Transverse colon (tissue), 4 donors: Measurements from ENCODE around the gene POLR2J. TPM values are rescaled to one million over a fixed set of nuclear protein-coding genes. Genes with fewer than 3 reads are reported as not detected.

Source experiments
- DNase-seq: peaks from one replicate; pipeline ENCODE4 v3.0.0-alpha.2; 2019
- H3K27ac ChIP-seq, 4 donors: fragments of 200-600 bp; sonication (generic); 2 replicates each; pipeline ENCODE4 v1.5.1; 2016 to 2018; ENCODE audit warnings: inconsistent platforms in 4 of 4
- H3K27me3 ChIP-seq: fragments of 200-600 bp; sonication (generic); 2 replicates; pipeline ENCODE4 v1.5.1; 2017; ENCODE audit warnings: inconsistent platforms
- H3K36me3 ChIP-seq, 4 donors: fragments of 200-600 bp; sonication (generic); 2 replicates each; pipeline ENCODE4 v1.5.1; 2017 to 2019; ENCODE audit warnings: inconsistent platforms in 4 of 4
- H3K4me1 ChIP-seq, 4 donors: fragments of 200-600 bp; sonication (generic); 2 replicates each; pipeline ENCODE4 v1.5.1; 2017 to 2020; ENCODE audit warnings: inconsistent platforms in 4 of 4
- H3K4me3 ChIP-seq, 4 donors: fragments of 200-600 bp; sonication (generic); 1 replicate in 1 of 4; 2 replicates in 3 of 4; pipeline versions ENCODE4 v1.5.1 to v1.6.1; 2017 to 2019; ENCODE audit warnings: inconsistent platforms in 4 of 4
- H3K9me3 ChIP-seq, 2 donors: fragments of 200-600 bp; sonication (generic); 2 replicates each; pipeline ENCODE4 v1.5.1; 2017 to 2019; ENCODE audit warnings: inconsistent platforms in 2 of 2
- CTCF ChIP-seq, 5 experiments: fragments of 200-600 bp in 3 of 5; fragments of 450-650 bp in 2 of 5; sonication (generic) in 3 of 5; IDR thresholded peaks; 1 replicate in 2 of 5; 2 replicates in 3 of 5; pipeline ENCODE4 v1.5.1; 2016 to 2017; ENCODE audit warnings: antibody characterized with exemption in 5 of 5, inconsistent platforms in 3 of 5, mild to moderate bottlenecking in 2 of 5, moderate library complexity in 1 of 5
- EP300 ChIP-seq: sonication (generic); formaldehyde crosslinking; IDR thresholded peaks from one replicate; pipeline ENCODE4 v1.6.1; 2017; ENCODE audit warnings: antibody characterized with exemption, low read depth
- POLR2A ChIP-seq: fragments of 450-650 bp; IDR thresholded peaks from one replicate; pipeline ENCODE4 v1.6.1; 2016; ENCODE audit warnings: antibody characterized with exemption, mild to moderate bottlenecking, moderate library complexity
- POLR2AphosphoS5 ChIP-seq, 3 donors: sonication (generic); formaldehyde crosslinking; IDR thresholded peaks; one replicate each; pipeline ENCODE4 v1.6.1; 2016; ENCODE audit warnings: antibody characterized with exemption in 3 of 3
- WGBS, 2 donors: methylation state at CpG; one replicate each; pipeline ENCODE4 v1.1.5; 2018; ENCODE audit warnings: low coverage in 1 of 2; 5-methylcytosine and 5-hydroxymethylcytosine counted together
- in situ Hi-C, 4 donors: fragments of 200-750 bp; cut with MboI; loops; one replicate each; pipeline versions ENCODE4 v1.15.0 to v1.15.1; 2017; ENCODE audit warnings: low sequenced_read_pairs in 3 of 4, low pct_ligation_motif_present in 1 of 4, low pct_unique_long_range_greater_than_20kb in 1 of 4
- intact Hi-C: fragments of 100-400 bp; cut with DNase I; formaldehyde crosslinking; loops from one replicate; pipeline ENCODE4 v1.15.1; 2023; ENCODE audit warnings: low total_unique reads
- total RNA-seq, 4 donors: library from RNA; depleted of rRNA; stranded (reverse); fragments of >200 nt; gene quantifications; one replicate each; pipeline ENCODE4 v1.1.0, GENCODE V29; 2016

The POLR2J gene
- total RNA-seq, 4 donors from 2014 or later = 5.4 to 30.3 (median 15.0) TPM

GRCh38 chr7:102469351-102469971 is 9.3 kb downstream of the POLR2J start:
- intact Hi-C loops = no loop called here
- in situ Hi-C loops = loop anchor here in 1 of 4 donors (10.0 kb wide), 1 partner anchor 65 kb away; no protein-coding TSS in a partner anchor
- no peaks in the 10 kb centered on the region for H3K27me3 ChIP-seq
- no peaks in the 10 kb centered on the region for H3K9me3 ChIP-seq
- TF ChIP-seq POLR2AphosphoS5 (IDR thresholded peaks at IDR 0.05) (no peak), POLR2A (no peak), CTCF (IDR thresholded peaks at IDR 0.05) (no peak), EP300 (no peak)
- no peak overlapping the region for H3K4me3 ChIP-seq
- H3K27ac ChIP-seq = peak overlapping the region in 2 of 4 donors; percentile 7 to 65
- H3K4me1 ChIP-seq = peaks cover 6 to 28% (median 18%) of the 10 kb centered on the region in 4 donors
- peaks cover 0 to 7% (median 0%) of the 10 kb centered on the region in 4 donors for H3K36me3 ChIP-seq
- no peak for DNase-seq
- 94% methylated on average over 21 of the region's 24 CpGs; no CpG with 5 or more reads in 1 of the 2 donors for WGBS, 2 donors

- H3K4me1 ChIP-seq = peaks cover 10 to 33% (median 23%) of the 10 kb centered on the region in 4 donors
- TF ChIP-seq EP300 (no peak), CTCF (IDR thresholded peaks at IDR 0.05) (no peak), POLR2A (no peak), POLR2AphosphoS5 (IDR thresholded peaks at IDR 0.05) (no peak)
- H3K27ac ChIP-seq = no peak overlapping the region
- no peaks in the 10 kb centered on the region for H3K27me3 ChIP-seq
- intact Hi-C loops = no loop called here
- no peak overlapping the region for H3K4me3 ChIP-seq
- in situ Hi-C loops = loop anchor here in 1 of 4 donors (10.0 kb wide), 1 partner anchor 64 kb away; no protein-coding TSS in a partner anchor
- no peak for DNase-seq
- WGBS, 2 donors = 79 to 89% methylated on average over 8 to 40 of the region's 40 CpGs
- peaks cover 0 to 7% (median 0%) of the 10 kb centered on the region in 4 donors for H3K36me3 ChIP-seq
- no peaks in the 10 kb centered on the region for H3K9me3 ChIP-seq
These were observed 10.0 kb downstream of the POLR2J start for GRCh38 chr7:102468478-102469350.

- no peak overlapping the region for H3K4me3 ChIP-seq
- H3K27me3 ChIP-seq = no peaks in the 10 kb centered on the region
- H3K4me1 ChIP-seq = peaks cover 14 to 37% (median 26%) of the 10 kb centered on the region in 4 donors
- no peaks in the 10 kb centered on the region for H3K36me3 ChIP-seq
- no peak for DNase-seq
- 90% methylated on average over 13 of the region's 24 CpGs; no CpG with 5 or more reads in 1 of the 2 donors for WGBS, 2 donors
- H3K9me3 ChIP-seq = no peaks in the 10 kb centered on the region
- no peak for TF ChIP-seq EP300
- no peak for TF ChIP-seq POLR2AphosphoS5 (IDR thresholded peaks at IDR 0.05)
- TF ChIP-seq POLR2A = no peak
- TF ChIP-seq CTCF (IDR thresholded peaks at IDR 0.05) = no peak
- intact Hi-C loops (no loop called here), in situ Hi-C loops (loop anchor here in 1 of 4 donors (10.0 kb wide), 1 partner anchor 63 kb away; no protein-coding TSS in a partner anchor)
- no peak overlapping the region for H3K27ac ChIP-seq
These were observed 10.9 kb downstream of the POLR2J start for GRCh38 chr7:102467581-102468477.
